Central memory CD4-positive, alpha-beta T cell (primary cell): Measurements from ENCODE around the gene GRHL3.

Experiments
- DNase-seq: peaks from one replicate; pipeline ENCODE4 v3.0.0; 2022

GRHL3 gene

GRCh38 chr1:24318615-24319311 lies 394 bp upstream of the GRHL3 start:
- DNase-seq: no peak

- no peak for DNase-seq
Observed at GRCh38 chr1:24319962-24320361, 805 bp downstream of the GRHL3 start.

- DNase-seq: no peak
Observed at GRCh38 chr1:24321126-24321525, 2.0 kb downstream of the GRHL3 start.

GRCh38 chr1:24321697-24322469 lies 2.7 kb downstream of the GRHL3 start:
- DNase-seq: peak; percentile 68

GRCh38 chr1:24322470-24323177 lies 3.5 kb downstream of the GRHL3 start:
- DNase-seq: no peak

GRCh38 chr1:24323281-24323680 lies 4.1 kb downstream of the GRHL3 start:
- DNase-seq: no peak

- no peak for DNase-seq
Observed at GRCh38 chr1:24324903-24325302, 5.7 kb downstream of the GRHL3 start.

GRCh38 chr1:24325587-24326449 lies 6.7 kb downstream of the GRHL3 start:
- DNase-seq: no peak

- no peak for DNase-seq
Observed at GRCh38 chr1:24327486-24327885, 8.3 kb downstream of the GRHL3 start.

GRCh38 chr1:24327891-24328290 lies 8.7 kb downstream of the GRHL3 start:
- no peak for DNase-seq

- DNase-seq: no peak
Observed at GRCh38 chr1:24329331-24329730, 10.2 kb downstream of the GRHL3 start.

GRCh38 chr1:24329797-24330543 lies 10.8 kb downstream of the GRHL3 start:
- no peak for DNase-seq

GRCh38 chr1:24331961-24332673 lies 13.0 kb downstream of the GRHL3 start:
- DNase-seq: no peak

- DNase-seq: no peak
Observed at GRCh38 chr1:24336075-24336474, 16.9 kb downstream of the GRHL3 start.

- no peak for DNase-seq
Observed at GRCh38 chr1:24337455-24337854, 18.3 kb downstream of the GRHL3 start.

- DNase-seq: no peak
Observed at GRCh38 chr1:24338447-24338846, 19.3 kb downstream of the GRHL3 start.

- no peak for DNase-seq
Observed at GRCh38 chr1:24339996-24340395, 20.8 kb downstream of the GRHL3 start.

GRCh38 chr1:24340770-24341169 lies 21.6 kb downstream of the GRHL3 start:
- no peak for DNase-seq

GRCh38 chr1:24341260-24341659 lies 22.1 kb downstream of the GRHL3 start:
- DNase-seq: no peak

GRCh38 chr1:24343412-24344089 lies 24.4 kb downstream of the GRHL3 start:
- no peak for DNase-seq
